OCI-LY1 (cell line): ENCODE measurements around the gene TEK.
"Not testable (repeated sequence)": the region's sequence is repeated elsewhere in the genome, so short reads cannot be mapped to it uniquely, and the experiment has no call there.

ENCODE experiments used
- H2AFZ ChIP-seq: fragments of 200-600 bp; sonication (generic), shearing (Covaris generic); 2 replicates; pipeline ENCODE4 v1.6.0; 2014; ENCODE audit warnings: antibody characterized with exemption, mild to moderate bottlenecking, low read length
- H3F3A ChIP-seq: fragments of 200-600 bp; sonication (generic), shearing (Covaris generic); 2 replicates; pipeline ENCODE4 v1.6.0; 2014; ENCODE audit warnings: mild to moderate bottlenecking, antibody characterized with exemption, low read length, moderate library complexity; ENCODE audit not compliant: insufficient read depth
- H3K27ac ChIP-seq: fragments of 200-600 bp; sonication (generic); 2 replicates; pipeline ENCODE4 v1.5.1; 2014; ENCODE audit warnings: low read length, mixed run types, mild to moderate bottlenecking, low read depth; ENCODE audit not compliant: poor library complexity, severe bottlenecking
- H3K27me3 ChIP-seq: fragments of 200-600 bp; sonication (generic); 2 replicates; pipeline ENCODE4 v1.6.0; 2014; ENCODE audit warnings: antibody characterized with exemption, mild to moderate bottlenecking, low read length, moderate library complexity; ENCODE audit not compliant: insufficient read depth
- H3K36me3 ChIP-seq: fragments of 200-600 bp; sonication (generic); 2 replicates; pipeline ENCODE4 v1.6.1; 2014; ENCODE audit warnings: mild to moderate bottlenecking, antibody characterized with exemption, low read length, moderate library complexity, mixed read lengths; ENCODE audit not compliant: insufficient read depth
- H3K4me1 ChIP-seq: fragments of 200-600 bp; sonication (generic); 2 replicates; pipeline ENCODE4 v1.5.1; 2014; ENCODE audit warnings: mild to moderate bottlenecking, low read length, moderate library complexity; ENCODE audit not compliant: insufficient read depth, severe bottlenecking
- H3K4me2 ChIP-seq: fragments of 200-600 bp; sonication (generic), shearing (Covaris generic); 2 replicates; pipeline ENCODE4 v1.6.1; 2014; ENCODE audit warnings: low read length
- H3K4me3 ChIP-seq: fragments of 200-600 bp; sonication (generic); 2 replicates; pipeline ENCODE4 v1.5.1; 2014; ENCODE audit warnings: low read length, low read depth, mild to moderate bottlenecking, mixed read lengths; ENCODE audit not compliant: poor library complexity, severe bottlenecking
- H3K79me2 ChIP-seq: fragments of 200-600 bp; shearing (Covaris generic); 2 replicates; pipeline ENCODE4 v1.6.1; 2016; ENCODE audit warnings: mixed run types, low read length, mixed read lengths; ENCODE audit not compliant: insufficient read depth
- H3K9ac ChIP-seq: fragments of 200-600 bp; sonication (generic), shearing (Covaris generic); 2 replicates; pipeline ENCODE4 v1.6.1; 2014; ENCODE audit warnings: mild to moderate bottlenecking, low read length, mixed read lengths
- H3K9me2 ChIP-seq: fragments of 200-600 bp; sonication (generic), shearing (Covaris generic); 2 replicates; pipeline ENCODE4 v1.6.1; 2014; ENCODE audit warnings: low read depth, mild to moderate bottlenecking, low read length, mixed read lengths
- H3K9me3 ChIP-seq: fragments of 200-600 bp; shearing (Covaris generic); 2 replicates; pipeline ENCODE4 v1.6.1; 2014; ENCODE audit warnings: low read length, mixed read lengths
- H4K20me1 ChIP-seq: fragments of 200-600 bp; sonication (generic), shearing (Covaris generic); 2 replicates; pipeline ENCODE4 v1.6.0; 2016; ENCODE audit warnings: mild to moderate bottlenecking, low read length; ENCODE audit not compliant: insufficient read depth
- EZH2 ChIP-seq: fragments of 200-600 bp; sonication (generic), shearing (Covaris generic); IDR thresholded peaks from 2 replicates; pipeline ENCODE4 v1.8.0; 2017; ENCODE audit warnings: borderline replicate concordance, mixed run types, mild to moderate bottlenecking, antibody characterized with exemption, low read length, moderate library complexity, mixed read lengths
- TF ChIP-seq, protein P1 (sequence below): fragments of 200-600 bp; sonication (generic), shearing (Covaris generic); IDR thresholded peaks from 2 replicates; pipeline ENCODE4 v1.5.1; 2017; ENCODE audit warnings: mild to moderate bottlenecking, antibody characterized with exemption, low read length, moderate library complexity, mixed read lengths

TEK gene

DNA sequence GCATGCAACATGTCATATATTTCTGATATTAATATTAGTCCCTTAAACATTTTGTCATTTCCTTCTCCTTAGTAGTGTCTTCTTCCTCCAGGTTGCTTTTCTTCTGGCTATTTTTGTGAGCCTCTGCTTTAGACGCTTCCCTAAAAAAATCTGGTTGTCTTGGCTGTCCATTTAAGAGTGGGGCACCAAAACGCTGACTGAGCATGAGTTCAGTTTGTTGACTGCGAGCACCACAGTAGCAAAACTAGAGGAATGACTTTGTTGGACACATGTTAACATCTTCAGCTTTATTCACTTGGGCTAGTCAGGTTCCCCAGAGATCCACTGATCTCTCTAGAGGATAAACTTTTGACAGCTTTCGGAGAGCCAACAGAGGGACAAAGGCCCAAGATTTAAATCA, 19.3 kb upstream of the TEK start:
- no peak overlapping the region for H3K27ac ChIP-seq

GRCh38 chr9:27090231-27090630, 18.8 kb upstream of the TEK start:
- H3K27ac ChIP-seq: no peak overlapping the region
- H3K4me1 ChIP-seq: no peaks in the 10 kb centered on the region
- TF ChIP-seq, protein P1, sequence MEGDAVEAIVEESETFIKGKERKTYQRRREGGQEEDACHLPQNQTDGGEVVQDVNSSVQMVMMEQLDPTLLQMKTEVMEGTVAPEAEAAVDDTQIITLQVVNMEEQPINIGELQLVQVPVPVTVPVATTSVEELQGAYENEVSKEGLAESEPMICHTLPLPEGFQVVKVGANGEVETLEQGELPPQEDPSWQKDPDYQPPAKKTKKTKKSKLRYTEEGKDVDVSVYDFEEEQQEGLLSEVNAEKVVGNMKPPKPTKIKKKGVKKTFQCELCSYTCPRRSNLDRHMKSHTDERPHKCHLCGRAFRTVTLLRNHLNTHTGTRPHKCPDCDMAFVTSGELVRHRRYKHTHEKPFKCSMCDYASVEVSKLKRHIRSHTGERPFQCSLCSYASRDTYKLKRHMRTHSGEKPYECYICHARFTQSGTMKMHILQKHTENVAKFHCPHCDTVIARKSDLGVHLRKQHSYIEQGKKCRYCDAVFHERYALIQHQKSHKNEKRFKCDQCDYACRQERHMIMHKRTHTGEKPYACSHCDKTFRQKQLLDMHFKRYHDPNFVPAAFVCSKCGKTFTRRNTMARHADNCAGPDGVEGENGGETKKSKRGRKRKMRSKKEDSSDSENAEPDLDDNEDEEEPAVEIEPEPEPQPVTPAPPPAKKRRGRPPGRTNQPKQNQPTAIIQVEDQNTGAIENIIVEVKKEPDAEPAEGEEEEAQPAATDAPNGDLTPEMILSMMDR: no peak
- TF ChIP-seq EZH2: no peak
- H3K4me2 ChIP-seq: no peak overlapping the region
- no peak overlapping the region for H3K4me3 ChIP-seq
- H3F3A ChIP-seq: no peaks in the 10 kb centered on the region
- H3K36me3 ChIP-seq: no peaks in the 10 kb centered on the region
- H4K20me1 ChIP-seq: no peaks in the 10 kb centered on the region
- H3K27me3 ChIP-seq: no peaks in the 10 kb centered on the region
- no peaks in the 10 kb centered on the region for H3K9me3 ChIP-seq
- H3K79me2 ChIP-seq: no peaks in the 10 kb centered on the region
- H3K9ac ChIP-seq: no peak overlapping the region
- no peaks in the 10 kb centered on the region for H3K9me2 ChIP-seq
- H2AFZ ChIP-seq: no peak overlapping the region

More for the DNA sequence above, 19.3 kb upstream of the TEK start:
- no peaks in the 10 kb centered on the region for H4K20me1 ChIP-seq
- no peak for TF ChIP-seq EZH2
- TF ChIP-seq, protein P1: no peak
- no peak overlapping the region for H3K4me3 ChIP-seq
- H3K27me3 ChIP-seq: no peaks in the 10 kb centered on the region
- no peaks in the 10 kb centered on the region for H3K79me2 ChIP-seq
- no peak overlapping the region for H3K9ac ChIP-seq
- H3K36me3 ChIP-seq: no peaks in the 10 kb centered on the region
- H3K4me1 ChIP-seq: no peaks in the 10 kb centered on the region
- no peak overlapping the region for H2AFZ ChIP-seq
- no peaks in the 10 kb centered on the region for H3K9me3 ChIP-seq
- H3F3A ChIP-seq: no peaks in the 10 kb centered on the region
- H3K4me2 ChIP-seq: no peak overlapping the region
- no peaks in the 10 kb centered on the region for H3K9me2 ChIP-seq

DNA sequence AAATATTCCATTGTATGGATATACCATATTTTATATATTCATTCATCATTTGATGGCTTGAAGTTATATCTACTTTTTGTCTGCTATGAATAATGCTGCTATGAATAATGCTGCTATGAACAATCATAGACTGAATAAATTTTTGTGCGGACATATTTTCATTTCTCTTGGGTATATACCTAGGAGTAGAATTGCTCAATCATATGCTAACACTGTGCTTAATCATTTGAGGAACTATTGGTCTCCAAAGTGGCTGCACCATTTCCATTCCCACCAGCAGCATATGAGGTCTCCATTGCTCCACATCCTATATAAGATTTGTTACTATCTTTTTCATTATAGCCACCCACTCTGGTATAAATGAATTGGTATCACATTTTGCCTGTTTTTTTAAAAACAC, 18.3 kb upstream of the TEK start:
- TF ChIP-seq, protein P1: no peak
- no peak for TF ChIP-seq EZH2
- H3K9me2 ChIP-seq: no peaks in the 10 kb centered on the region
- no peak overlapping the region for H2AFZ ChIP-seq
- H3K27ac ChIP-seq: no peak overlapping the region
- H3K4me3 ChIP-seq: no peak overlapping the region
- H3K27me3 ChIP-seq: no peaks in the 10 kb centered on the region
- H3K79me2 ChIP-seq: no peaks in the 10 kb centered on the region
- no peak overlapping the region for H3K4me2 ChIP-seq
- H3K36me3 ChIP-seq: no peaks in the 10 kb centered on the region
- no peaks in the 10 kb centered on the region for H3K4me1 ChIP-seq
- no peaks in the 10 kb centered on the region for H3K9me3 ChIP-seq
- H3K9ac ChIP-seq: no peak overlapping the region
- H4K20me1 ChIP-seq: no peaks in the 10 kb centered on the region
- no peaks in the 10 kb centered on the region for H3F3A ChIP-seq

- not testable (repeated sequence) for H3K27ac ChIP-seq, H3F3A ChIP-seq, H3K4me1 ChIP-seq, H3K9ac ChIP-seq, H3K4me3 ChIP-seq, H2AFZ ChIP-seq, H3K36me3 ChIP-seq, H3K9me3 ChIP-seq, H3K27me3 ChIP-seq, H3K79me2 ChIP-seq, H3K4me2 ChIP-seq, H4K20me1 ChIP-seq, H3K9me2 ChIP-seq
These were observed 16.5 kb upstream of the TEK start for GRCh38 chr9:27092496-27092895.

DNA sequence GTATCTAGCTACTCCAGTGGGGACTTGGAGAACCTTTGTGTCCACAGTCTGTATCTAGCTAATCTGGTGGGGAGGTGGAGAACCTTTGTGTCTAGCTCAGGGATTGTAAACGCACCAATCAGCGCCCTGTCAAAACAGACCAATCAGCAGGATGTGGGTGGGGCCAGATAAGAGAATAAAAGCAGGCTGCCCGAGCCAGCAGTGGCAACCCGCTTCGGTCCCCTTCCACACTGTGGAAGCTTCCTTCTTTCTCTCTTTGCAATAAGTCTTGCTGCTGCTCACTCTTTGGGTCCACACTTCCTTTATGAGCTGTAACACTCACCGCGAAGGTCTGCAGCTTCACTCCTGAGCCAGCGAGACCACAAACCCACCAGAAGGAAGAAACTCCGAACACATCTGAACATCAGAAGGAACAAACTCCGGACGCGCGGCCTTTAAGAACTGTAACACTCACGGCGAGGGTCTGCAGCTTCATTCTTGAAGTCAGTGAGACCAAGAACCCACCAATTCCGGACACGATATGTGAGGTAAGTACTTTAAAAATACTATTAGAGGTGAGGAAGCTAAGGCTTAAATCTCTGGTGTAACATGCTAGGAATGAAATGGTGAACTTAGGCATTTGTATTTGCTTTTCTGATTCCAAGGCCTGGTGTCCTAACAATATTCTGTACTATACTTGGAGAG, 15.5 kb upstream of the TEK start:
- not testable (repeated sequence) for H3K27me3 ChIP-seq, H3K27ac ChIP-seq, H3K9me3 ChIP-seq, H3K79me2 ChIP-seq, H3K4me2 ChIP-seq, H3K9ac ChIP-seq, H2AFZ ChIP-seq, H3F3A ChIP-seq, H3K4me3 ChIP-seq, H3K9me2 ChIP-seq, H3K4me1 ChIP-seq, H3K36me3 ChIP-seq, H4K20me1 ChIP-seq
